Measurements from ENCODE around the gene RFT1.

DNA sequence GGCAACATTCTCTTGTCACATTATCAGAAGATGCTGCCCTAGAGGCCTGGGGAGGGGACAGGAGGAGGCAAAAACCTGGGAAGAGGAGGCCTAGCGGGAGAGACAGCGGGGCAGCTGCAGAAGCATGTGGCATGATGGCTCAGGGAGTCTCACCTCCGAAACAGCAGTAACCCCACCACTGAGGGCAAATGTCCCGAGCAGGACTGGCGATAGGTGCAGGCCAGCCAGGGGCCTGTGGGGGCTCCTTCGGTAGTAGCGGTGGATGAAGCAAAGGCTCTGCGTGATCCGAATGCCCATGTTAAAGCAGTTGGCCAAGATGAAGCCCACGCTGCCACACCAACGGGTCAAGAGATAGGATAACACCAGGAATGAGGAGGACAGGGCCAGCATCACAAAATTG, 38.0 kb downstream of the RFT1 start:
- no peak for TF ChIP-seq EZH2 (IDR thresholded peaks at IDR 0.05)
- no peak for TF ChIP-seq POLR2AphosphoS5 (IDR thresholded peaks at IDR 0.05; ENCODE audit: borderline replicate concordance, low read depth, low read length)
